HCT116 (cell line): Measurements from ENCODE around the gene ARAP1. TPM values are rescaled to one million over a fixed set of nuclear protein-coding genes. Genes with fewer than 3 reads are reported as not detected.

ENCODE experiments used
- ATAC-seq: fragments of 200-7000 bp; cut with Tn5 transposase; 2 replicates; pipeline ENCODE4 v1.9.1; 2020; ENCODE audit warnings: mild to moderate bottlenecking, moderate library complexity
- BruUV-seq: library from RNA; stranded (reverse); fragments of 400-500 nt; replicated peaks from 2 replicates; lab custom pipeline; 2021; lab: Mats Ljungman, UMichigan
- CTCF ChIA-PET: fragments of 300-600 bp; sonication (Branson Sonifier 250); formaldehyde crosslinking; loops from one replicate; lab custom pipeline; 2021; ENCODE audit warnings: antibody characterized with exemption; lab: Charles Lee
- POLR2A ChIA-PET: fragments of 300-600, 350-600 bp; sonication (Branson Sonifier 250); formaldehyde crosslinking; loops from one replicate; lab custom pipeline; 2021; ENCODE audit warnings: antibody characterized with exemption; lab: Charles Lee
- RAD21 ChIA-PET, 2 experiments: fragments of 300-600 bp; sonication (Branson Sonifier 250); formaldehyde crosslinking; loops; one replicate each; lab custom pipeline; 2023; ENCODE audit warnings: low total read pairs in 2 of 2; ENCODE audit not compliant: uncharacterized antibody in 2 of 2, unreplicated experiment in 2 of 2, low non-redundant PET in 1 of 2; lab: Charles Lee
- DNase-seq: peaks from one replicate; pipeline ENCODE4 v3.0.0-alpha.2; 2010; ENCODE audit warnings: low read depth, low spot score
- H2AFZ ChIP-seq: fragments of 200-600 bp; shearing (Covaris generic), sonication (generic); 2 replicates; pipeline ENCODE4 v1.6.1; 2017; ENCODE audit warnings: low read depth, mixed run types, mixed read lengths, antibody characterized with exemption, low read length; ENCODE audit not compliant: poor library complexity, severe bottlenecking
- H3K27ac ChIP-seq: 2 replicates; pipeline ENCODE4 v1.5.1; 2012; ENCODE audit warnings: low read depth, low read length
- H3K27me3 ChIP-seq: fragments of 200-600 bp; sonication (generic); 2 replicates; pipeline ENCODE4 v1.6.1; 2016; ENCODE audit warnings: mixed run types, low read length, mixed read lengths; ENCODE audit not compliant: insufficient read depth
- H3K36me3 ChIP-seq, 2 experiments: fragments of 200-500 bp in 1 of 2; fragments of 200-600 bp in 1 of 2; sonication (Bioruptor generic) in 1 of 2; sonication (generic) in 1 of 2; 2 replicates each; pipeline versions ENCODE4 v1.5.1 to v1.6.1; 2014 to 2016; ENCODE audit warnings: low read length in 2 of 2, inconsistent platforms in 1 of 2, mixed read lengths in 1 of 2, mixed run types in 1 of 2; ENCODE audit not compliant: insufficient read depth in 2 of 2, control insufficient read depth in 1 of 2
- H3K4me1 ChIP-seq, 2 experiments: fragments of 200-600 bp in 1 of 2; sonication (generic) in 1 of 2; 2 replicates each; pipeline versions ENCODE4 v1.5.1 to v1.6.1; 2012 to 2017; ENCODE audit warnings: low read length in 2 of 2, inconsistent platforms in 1 of 2, mild to moderate bottlenecking in 1 of 2, mixed read lengths in 1 of 2, mixed run types in 1 of 2, moderate library complexity in 1 of 2; ENCODE audit not compliant: insufficient read depth in 2 of 2, control insufficient read depth in 1 of 2
- H3K4me2 ChIP-seq: fragments of 200-600 bp; sonication (generic); 2 replicates; pipeline ENCODE4 v1.6.1; 2017; ENCODE audit warnings: mixed run types, low read length, mixed read lengths
- H3K4me3 ChIP-seq, 2 experiments: fragments of 200-600 bp in 1 of 2; sonication (generic) in 1 of 2; replicated peaks in 1 of 2; 2 replicates each; pipeline ENCODE4 v1.5.1; 2011 to 2016; ENCODE audit warnings: low read length in 2 of 2, control low read depth in 1 of 2, low read depth in 1 of 2, mild to moderate bottlenecking in 1 of 2, mixed read lengths in 1 of 2, mixed run types in 1 of 2
- H3K79me2 ChIP-seq: fragments of 200-600 bp; sonication (generic); 2 replicates; pipeline ENCODE4 v1.6.1; 2017; ENCODE audit warnings: mild to moderate bottlenecking, mixed run types, low read length, moderate library complexity, mixed read lengths; ENCODE audit not compliant: insufficient read depth
- H3K9ac ChIP-seq: fragments of 200-600 bp; sonication (generic); 2 replicates; pipeline ENCODE4 v1.6.1; 2016; ENCODE audit warnings: low read length, mixed read lengths
- H3K9me2 ChIP-seq: fragments of 200-600 bp; sonication (generic), shearing (Covaris generic); 2 replicates; pipeline ENCODE4 v1.6.1; 2017; ENCODE audit warnings: mixed run types, mild to moderate bottlenecking, moderate library complexity; ENCODE audit not compliant: insufficient read depth
- H3K9me3 ChIP-seq, 2 experiments: fragments of 200-500 bp in 1 of 2; fragments of 200-600 bp in 1 of 2; sonication (Bioruptor generic) in 1 of 2; sonication (generic) in 1 of 2; 2 replicates each; pipeline ENCODE4 v1.6.1; 2014 to 2017; ENCODE audit warnings: low read length in 2 of 2, mixed read lengths in 2 of 2, inconsistent platforms in 1 of 2, low read depth in 1 of 2, mild to moderate bottlenecking in 1 of 2, mixed run types in 1 of 2, moderate library complexity in 1 of 2; ENCODE audit not compliant: control insufficient read depth in 1 of 2, insufficient read depth in 1 of 2
- H4K20me1 ChIP-seq: fragments of 200-600 bp; sonication (generic), shearing (Covaris generic); 2 replicates; pipeline ENCODE4 v1.6.1; 2017; ENCODE audit warnings: mixed run types, mild to moderate bottlenecking, moderate library complexity; ENCODE audit not compliant: insufficient read depth
- ELF1 ChIP-seq: IDR thresholded peaks from 2 replicates; pipeline ENCODE4 v1.6.1; 2012; ENCODE audit warnings: low read depth, borderline replicate concordance
- EZH2phosphoT487 ChIP-seq: fragments of 200-600 bp; IDR thresholded peaks from 2 replicates; pipeline ENCODE4 v1.6.1; 2018; ENCODE audit warnings: antibody characterized with exemption, borderline replicate concordance
- POLR2AphosphoS5 ChIP-seq: IDR thresholded peaks from 2 replicates; pipeline ENCODE4 v1.6.1; 2011; ENCODE audit warnings: mild to moderate bottlenecking, low read depth, low read length, moderate library complexity
- SIN3A ChIP-seq: IDR thresholded peaks from 2 replicates; pipeline ENCODE4 v1.6.1; 2012; ENCODE audit warnings: low read depth
- SP1 ChIP-seq: IDR thresholded peaks from 2 replicates; pipeline ENCODE4 v1.6.1; 2012; ENCODE audit warnings: low read depth
- YY1 ChIP-seq: IDR thresholded peaks from 2 replicates; pipeline ENCODE4 v1.6.1; 2011; ENCODE audit warnings: low read length, low read depth, moderate library complexity, mild to moderate bottlenecking; ENCODE audit not compliant: insufficient replicate concordance; ENCODE audit errors: extremely low read depth
- ZFX ChIP-seq: fragments of 450-650 bp; IDR thresholded peaks from 2 replicates; pipeline ENCODE4 v1.6.1; 2017
- ZNF274 ChIP-seq: fragments of 200-500 bp; sonication (Bioruptor generic); IDR thresholded peaks from 2 replicates; pipeline ENCODE4 v1.6.1; 2014; ENCODE audit warnings: mild to moderate bottlenecking, low read depth, low read length, inconsistent platforms
- intact Hi-C: fragments of 100-400 bp; cut with micrococcal nuclease; formaldehyde crosslinking; loops from 2 replicates; pipeline ENCODE4 v1.10.0; 2022
- total RNA-seq: library from RNA; stranded (reverse); gene quantifications from one replicate; pipeline ENCODE4 v1.2.1, GENCODE V29; 2021; ENCODE audit not compliant: unreplicated experiment
- TF ChIP-seq, protein P1 (sequence below): IDR thresholded peaks from 2 replicates; pipeline ENCODE4 v1.6.1; 2012
- TF ChIP-seq, protein P2 (sequence below), 3 experiments: fragments of 200-600 bp in 1 of 3; sonication (generic) in 1 of 3; IDR thresholded peaks in 2 of 3; conservative IDR thresholded peaks in 1 of 3; 2 replicates each; pipeline ENCODE4 v1.5.1; 2012 to 2017; ENCODE audit warnings: low read depth in 2 of 3, low read length in 2 of 3, antibody characterized with exemption in 1 of 3, borderline replicate concordance in 1 of 3, control low read depth in 1 of 3, mild to moderate bottlenecking in 1 of 3, mixed read lengths in 1 of 3, mixed run types in 1 of 3, moderate library complexity in 1 of 3; ENCODE audit not compliant: insufficient read depth in 1 of 3

ARAP1 gene
- total RNA-seq, 1 experiment from 2014 or later = 57.4 TPM

DNA sequence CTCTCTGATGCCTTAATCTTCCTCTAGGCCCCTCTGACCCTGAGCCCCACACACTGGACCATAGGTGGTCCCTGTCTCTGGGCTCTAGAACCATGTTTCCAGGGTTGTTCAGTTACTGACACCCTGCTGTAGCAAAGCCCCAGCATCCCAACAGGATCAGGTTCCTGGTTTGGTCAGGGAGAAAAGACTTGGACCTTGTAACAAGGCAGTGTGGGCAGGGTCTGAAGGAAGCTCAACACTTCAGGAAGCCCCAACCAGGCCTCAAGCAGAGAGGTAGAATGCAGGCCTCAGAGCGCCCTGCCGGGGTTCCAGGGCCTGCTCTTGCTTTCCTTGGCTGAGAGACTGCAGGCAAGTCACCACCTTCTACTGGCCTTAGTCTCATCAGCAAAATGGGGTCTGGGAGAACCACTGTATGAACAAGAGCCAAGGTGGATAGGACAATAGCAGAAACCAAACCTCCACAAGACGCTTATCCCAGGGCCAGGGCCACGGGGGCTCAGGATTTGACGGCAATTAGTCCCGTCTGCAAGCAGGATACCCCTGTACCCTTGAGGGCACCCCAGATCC is 4.8 kb downstream of the ARAP1 start:
- ATAC-seq = no peak
- Histone ChIP-seq H3K4me2 (no peak overlapping the region), H3K79me2 (peaks cover 15% of the 10 kb centered on the region; the same call in 1 of the 2 replicates), H3K27ac (no peak overlapping the region), H2AFZ (no peak overlapping the region), H3K4me3 (no peak overlapping the region), H3K9ac (no peak overlapping the region), H3K27me3 (no peaks in the 10 kb centered on the region), H4K20me1 (no peaks in the 10 kb centered on the region), H3K9me3 (no peaks in the 10 kb centered on the region), H3K4me1 (peaks cover 8 to 15% of the 10 kb centered on the region in 2 experiments), H3K9me2 (no peaks in the 10 kb centered on the region), H3K36me3 (no peaks in the 10 kb centered on the region)
- RAD21 ChIA-PET = no interaction called here
- intact Hi-C loops = no loop called here
- CTCF ChIA-PET = no interaction called here
- POLR2A ChIA-PET = interaction anchor here (1.5 kb wide), 1 partner anchor 11 kb away, joined by 3 read pairs; no protein-coding TSS in a partner anchor
- BruUV-seq = no TSS peak
- no peak for DNase-seq
- TF ChIP-seq, protein P1, sequence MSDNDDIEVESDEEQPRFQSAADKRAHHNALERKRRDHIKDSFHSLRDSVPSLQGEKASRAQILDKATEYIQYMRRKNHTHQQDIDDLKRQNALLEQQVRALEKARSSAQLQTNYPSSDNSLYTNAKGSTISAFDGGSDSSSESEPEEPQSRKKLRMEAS = no peak
- TF ChIP-seq EZH2phosphoT487 (no peak), ZNF274 (no peak), YY1 (no peak), SIN3A (no peak), POLR2AphosphoS5 (no peak), SP1 (no peak), ELF1 (no peak), ZFX (no peak)
- TF ChIP-seq, protein P2, sequence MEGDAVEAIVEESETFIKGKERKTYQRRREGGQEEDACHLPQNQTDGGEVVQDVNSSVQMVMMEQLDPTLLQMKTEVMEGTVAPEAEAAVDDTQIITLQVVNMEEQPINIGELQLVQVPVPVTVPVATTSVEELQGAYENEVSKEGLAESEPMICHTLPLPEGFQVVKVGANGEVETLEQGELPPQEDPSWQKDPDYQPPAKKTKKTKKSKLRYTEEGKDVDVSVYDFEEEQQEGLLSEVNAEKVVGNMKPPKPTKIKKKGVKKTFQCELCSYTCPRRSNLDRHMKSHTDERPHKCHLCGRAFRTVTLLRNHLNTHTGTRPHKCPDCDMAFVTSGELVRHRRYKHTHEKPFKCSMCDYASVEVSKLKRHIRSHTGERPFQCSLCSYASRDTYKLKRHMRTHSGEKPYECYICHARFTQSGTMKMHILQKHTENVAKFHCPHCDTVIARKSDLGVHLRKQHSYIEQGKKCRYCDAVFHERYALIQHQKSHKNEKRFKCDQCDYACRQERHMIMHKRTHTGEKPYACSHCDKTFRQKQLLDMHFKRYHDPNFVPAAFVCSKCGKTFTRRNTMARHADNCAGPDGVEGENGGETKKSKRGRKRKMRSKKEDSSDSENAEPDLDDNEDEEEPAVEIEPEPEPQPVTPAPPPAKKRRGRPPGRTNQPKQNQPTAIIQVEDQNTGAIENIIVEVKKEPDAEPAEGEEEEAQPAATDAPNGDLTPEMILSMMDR (IDR thresholded peaks at IDR 0.05 in 2 of 3, conservative IDR thresholded peaks at IDR 0.05 in 1 of 3; ENCODE audit: borderline replicate concordance in 1 of 3, insufficient read depth in 1 of 3, low read depth in 2 of 3, low read length in 2 of 3) = no peak
